ENCODE data around the gene KASH5. TPM values are rescaled to one million over a fixed set of nuclear protein-coding genes. Genes with fewer than 3 reads are reported as not detected.
A peak's percentile ranks its signal among the peaks of the same experiment; 100 is the strongest.

The KASH5 gene
- total RNA-seq, 2 experiments from 2014 or later, result 12.0 to 16.3 TPM

DNA sequence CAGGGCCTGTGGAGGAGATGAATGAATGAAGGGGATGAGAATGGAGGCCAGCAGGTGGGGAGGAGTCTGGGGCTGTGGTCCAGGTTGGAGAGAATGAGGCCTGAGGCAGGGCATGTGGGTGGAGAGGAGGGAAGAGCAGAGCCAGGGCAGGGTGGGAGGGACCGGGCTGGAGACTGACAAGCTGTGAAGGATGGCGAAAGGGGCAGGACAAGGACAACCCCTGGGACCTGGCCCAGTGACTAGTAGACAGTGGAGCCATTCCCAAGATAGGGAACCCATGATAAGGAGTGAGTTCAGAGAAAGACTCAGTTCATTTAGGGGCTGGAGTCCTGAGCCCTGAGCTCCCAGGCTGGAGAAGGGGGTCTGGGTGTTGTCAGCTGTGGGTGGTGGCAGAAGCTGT lies 32.2 kb downstream of the KASH5 start:
- intact Hi-C loops (cut with micrococcal nuclease; ENCODE audit: unreplicated experiment), result no loop called here
- H3K36me3 ChIP-seq (ENCODE audit: insufficient read depth, low read length), result no peaks in the 10 kb centered on the region
- H3K9me2 ChIP-seq (ENCODE audit: insufficient read depth, low read length), result no peaks in the 10 kb centered on the region
- no peak for DNase-seq (ENCODE audit: low spot score)
- H3K4me1 ChIP-seq (ENCODE audit: insufficient read depth, low read length, poor library complexity, severe bottlenecking), result peaks cover 64% of the 10 kb centered on the region
- H3K4me3 ChIP-seq (ENCODE audit: low read depth, low read length, poor library complexity, severe bottlenecking), result no peak overlapping the region
- H3K9me3 ChIP-seq (ENCODE audit: low read length), result no peaks in the 10 kb centered on the region
- no peaks in the 10 kb centered on the region for H3K79me2 ChIP-seq (ENCODE audit: insufficient read depth, low read depth, low read length)
- H2AFZ ChIP-seq (ENCODE audit: low read length), result peak overlapping the region; percentile 18; the same call in 1 of the 2 replicates
- H3K4me2 ChIP-seq (ENCODE audit: low read length), result peak overlapping the region; percentile 68
- BruUV-seq (replicated peaks), result no TSS peak
- ChIA-PET POLR2A (no interaction called here), CTCF (ENCODE audit: unreplicated experiment) (no interaction called here)
- no peaks in the 10 kb centered on the region for H4K20me1 ChIP-seq (ENCODE audit: insufficient read depth, low read length)
- TF ChIP-seq, protein P1, sequence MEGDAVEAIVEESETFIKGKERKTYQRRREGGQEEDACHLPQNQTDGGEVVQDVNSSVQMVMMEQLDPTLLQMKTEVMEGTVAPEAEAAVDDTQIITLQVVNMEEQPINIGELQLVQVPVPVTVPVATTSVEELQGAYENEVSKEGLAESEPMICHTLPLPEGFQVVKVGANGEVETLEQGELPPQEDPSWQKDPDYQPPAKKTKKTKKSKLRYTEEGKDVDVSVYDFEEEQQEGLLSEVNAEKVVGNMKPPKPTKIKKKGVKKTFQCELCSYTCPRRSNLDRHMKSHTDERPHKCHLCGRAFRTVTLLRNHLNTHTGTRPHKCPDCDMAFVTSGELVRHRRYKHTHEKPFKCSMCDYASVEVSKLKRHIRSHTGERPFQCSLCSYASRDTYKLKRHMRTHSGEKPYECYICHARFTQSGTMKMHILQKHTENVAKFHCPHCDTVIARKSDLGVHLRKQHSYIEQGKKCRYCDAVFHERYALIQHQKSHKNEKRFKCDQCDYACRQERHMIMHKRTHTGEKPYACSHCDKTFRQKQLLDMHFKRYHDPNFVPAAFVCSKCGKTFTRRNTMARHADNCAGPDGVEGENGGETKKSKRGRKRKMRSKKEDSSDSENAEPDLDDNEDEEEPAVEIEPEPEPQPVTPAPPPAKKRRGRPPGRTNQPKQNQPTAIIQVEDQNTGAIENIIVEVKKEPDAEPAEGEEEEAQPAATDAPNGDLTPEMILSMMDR (conservative IDR thresholded peaks at IDR 0.05; ENCODE audit: low read length), result no peak
- TF ChIP-seq EZH2phosphoT487 (IDR thresholded peaks at IDR 0.05; ENCODE audit: borderline replicate concordance, low read depth, low read length), result no peak
- no peak overlapping the region for H3K27ac ChIP-seq (ENCODE audit: low read depth, low read length, poor library complexity, severe bottlenecking)

DNA sequence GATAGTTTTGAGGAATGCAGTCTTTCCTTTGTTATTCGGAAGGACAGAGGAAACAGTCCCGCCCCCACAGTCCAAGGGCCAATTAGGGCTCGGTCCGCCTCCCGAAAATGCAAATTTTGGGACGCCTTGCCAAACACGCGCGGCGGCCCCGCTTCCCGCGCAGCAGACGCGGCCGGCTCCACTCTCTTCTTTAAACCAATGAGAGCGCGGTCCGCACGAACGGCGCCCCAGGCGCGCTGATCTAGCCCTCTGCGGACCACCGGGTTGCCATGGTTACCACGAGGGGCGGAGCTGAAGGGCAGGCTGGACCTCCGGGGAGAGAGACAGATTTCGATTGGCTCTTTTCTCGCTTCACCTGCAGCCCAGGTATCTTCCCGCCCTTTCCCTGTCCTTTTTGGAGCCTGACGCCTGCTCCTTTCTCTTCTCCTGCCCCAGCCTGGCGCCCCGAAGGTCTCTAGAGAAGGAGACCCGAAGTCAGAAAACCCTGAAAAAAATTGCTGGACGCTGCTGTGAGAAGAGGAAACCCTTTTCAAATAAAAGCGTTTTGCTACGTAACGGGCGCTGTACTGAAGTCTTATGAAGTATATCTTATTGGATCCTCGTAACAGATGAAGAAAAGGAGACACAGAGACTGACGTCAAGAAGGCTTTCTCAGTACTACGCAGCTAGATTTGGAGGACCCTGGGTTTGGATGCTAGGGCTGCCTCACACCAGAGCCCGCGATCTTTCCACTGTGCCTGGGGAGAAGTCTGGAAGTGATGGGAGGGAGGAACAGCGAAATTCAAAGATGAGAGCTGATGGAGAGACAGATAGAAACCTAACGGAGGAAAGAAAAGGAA lies 33.2 kb downstream of the KASH5 start:
- H3K4me2 ChIP-seq (ENCODE audit: low read length), result peak overlapping the region; percentile 68
- H3K79me2 ChIP-seq (ENCODE audit: insufficient read depth, low read depth, low read length), result no peaks in the 10 kb centered on the region
- POLR2A ChIA-PET, result interaction anchor here (0.5 to 0.9 kb wide), 5 partner anchors 9 to 399 kb away, joined by 3 to 4 read pairs (median 3); no protein-coding TSS in a partner anchor

More for the DNA sequence above, 33.2 kb downstream of the KASH5 start:
- intact Hi-C loops (cut with micrococcal nuclease; ENCODE audit: unreplicated experiment), result no loop called here
- Histone ChIP-seq H2AFZ (ENCODE audit: low read length) (peak overlapping the region; percentile 19; the same call in 1 of the 2 replicates), H3K4me3 (ENCODE audit: low read depth, low read length, poor library complexity, severe bottlenecking) (peak overlapping the region; percentile 65), H3K27ac (ENCODE audit: low read depth, low read length, poor library complexity, severe bottlenecking) (no peak overlapping the region), H3K9me3 (ENCODE audit: low read length) (no peaks in the 10 kb centered on the region), H3K9me2 (ENCODE audit: insufficient read depth, low read length) (no peaks in the 10 kb centered on the region), H3K4me1 (ENCODE audit: insufficient read depth, low read length, poor library complexity, severe bottlenecking) (peaks cover 64% of the 10 kb centered on the region), H4K20me1 (ENCODE audit: insufficient read depth, low read length) (no peaks in the 10 kb centered on the region), H3K36me3 (ENCODE audit: insufficient read depth, low read length) (no peaks in the 10 kb centered on the region)
- peak; percentile 79; the same call in 1 of the 2 replicates for TF ChIP-seq EZH2phosphoT487 (IDR thresholded peaks at IDR 0.05; ENCODE audit: borderline replicate concordance, low read depth, low read length)
- TF ChIP-seq, protein P1 (conservative IDR thresholded peaks at IDR 0.05; ENCODE audit: low read length), result no peak
- BruUV-seq (replicated peaks), result no TSS peak
- CTCF ChIA-PET (ENCODE audit: unreplicated experiment), result interaction anchor here (0.9 kb wide), 1 partner anchor 10 kb away, joined by 3 read pairs; no protein-coding TSS in a partner anchor
- peak; percentile 89 for DNase-seq (ENCODE audit: low spot score)

Data from OCI-LY7 (cell line).